ENCODE data around the gene RIOK3.

GRCh38 chr18:23421277-23421676 is 31.8 kb upstream of the RIOK3 start:
- TF ChIP-seq CTCF (IDR thresholded peaks at IDR 0.05 in 2 of 3, conservative IDR thresholded peaks at IDR 0.05 in 1 of 3; ENCODE audit: control insufficient read depth in 2 of 3, extremely low read depth in 1 of 3, insufficient read depth in 1 of 3, low read depth in 3 of 3, low read length in 3 of 3) (no peak), POLR2A (IDR thresholded peaks at IDR 0.05; ENCODE audit: low read depth, low read length) (no peak), YY1 (IDR thresholded peaks at IDR 0.05; ENCODE audit: low read depth, low read length) (no peak), KDM1A (IDR thresholded peaks at IDR 0.05; ENCODE audit: borderline replicate concordance) (no peak), YBX1 (IDR thresholded peaks at IDR 0.05) (no peak), ELK1 (IDR thresholded peaks at IDR 0.05; ENCODE audit: low read depth, low read length) (no peak), POLR2AphosphoS5 (IDR thresholded peaks at IDR 0.05; ENCODE audit: low read length) (no peak), CBFB (IDR thresholded peaks at IDR 0.05; ENCODE audit: low read depth) (no peak), REST (IDR thresholded peaks at IDR 0.05; ENCODE audit: low read depth, low read length) (no peak), ZNF24 (IDR thresholded peaks at IDR 0.05) (no peak), NR2C2 (IDR thresholded peaks at IDR 0.05; ENCODE audit: borderline replicate concordance, control insufficient read depth, insufficient read length, low read depth) (no peak), RAD21 (IDR thresholded peaks at IDR 0.05; ENCODE audit: insufficient read depth, low read depth, low read length) (no peak)

Data from GM12878 (cell line).